Measurements from ENCODE around the gene COL23A1.

COL23A1 gene

DNA sequence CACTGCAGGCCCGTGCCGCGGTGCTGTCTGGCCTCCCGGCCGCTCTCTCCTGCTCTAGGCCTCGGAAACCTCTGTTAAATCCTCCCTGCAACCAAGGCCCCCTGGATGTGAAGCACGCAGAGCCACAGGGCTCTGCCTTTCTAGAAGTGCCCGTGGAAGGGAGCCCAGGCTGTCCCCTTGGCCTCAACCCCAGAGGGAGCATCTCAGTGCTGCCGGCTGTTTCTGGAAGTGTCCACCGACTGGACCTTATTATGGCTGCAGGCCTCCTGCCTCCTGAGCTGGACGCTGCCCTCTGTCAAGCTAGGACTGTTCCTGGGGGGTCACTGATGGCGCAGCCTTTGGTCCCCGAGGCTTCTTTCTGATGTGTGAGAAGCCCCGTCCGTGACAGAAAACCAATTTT, 317.2 kb downstream of the COL23A1 start:
- Histone ChIP-seq H3K36me3 (ENCODE audit: control insufficient read depth, insufficient read depth, low read length) (no peaks in the 10 kb centered on the region), H3K27ac (ENCODE audit: low read depth, low read length) (no peak overlapping the region), H3K27me3 (ENCODE audit: control insufficient read depth, insufficient read depth, low read length) (no peaks in the 10 kb centered on the region), H3K4me1 (ENCODE audit: control insufficient read depth, insufficient read depth, low read length) (no peaks in the 10 kb centered on the region), H3K9ac (ENCODE audit: low read depth, low read length) (no peak overlapping the region), H3K9me3 (ENCODE audit: control insufficient read depth, insufficient read depth, low read length) (no peaks in the 10 kb centered on the region), H3K4me3 (ENCODE audit: low read depth, low read length) (no peak overlapping the region)

DNA sequence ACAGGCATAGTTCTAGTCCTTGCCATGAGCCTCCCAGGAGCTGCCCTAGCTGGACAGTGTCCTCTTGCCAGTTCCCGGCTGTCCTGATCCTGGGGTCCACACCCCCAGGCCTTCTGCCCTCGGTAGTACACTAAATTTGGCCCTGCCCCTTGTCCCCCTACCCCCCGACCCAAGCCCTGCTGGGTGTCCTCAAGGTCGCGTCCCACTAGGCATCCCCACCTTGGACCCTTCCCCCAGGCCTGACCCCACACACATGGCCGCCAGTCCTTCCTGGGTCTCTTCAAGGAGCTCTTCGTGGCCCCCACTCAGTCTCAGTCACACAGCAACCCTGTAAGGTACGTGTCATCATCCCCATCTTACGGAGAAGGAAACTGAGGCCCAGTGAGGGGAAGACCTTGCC, 317.6 kb downstream of the COL23A1 start:
- Histone ChIP-seq H3K4me1 (ENCODE audit: control insufficient read depth, insufficient read depth, low read length) (no peaks in the 10 kb centered on the region), H3K4me3 (ENCODE audit: low read depth, low read length) (no peak overlapping the region), H3K27me3 (ENCODE audit: control insufficient read depth, insufficient read depth, low read length) (no peaks in the 10 kb centered on the region), H3K9me3 (ENCODE audit: control insufficient read depth, insufficient read depth, low read length) (no peaks in the 10 kb centered on the region), H3K27ac (ENCODE audit: low read depth, low read length) (no peak overlapping the region), H3K9ac (ENCODE audit: low read depth, low read length) (no peak overlapping the region), H3K36me3 (ENCODE audit: control insufficient read depth, insufficient read depth, low read length) (no peaks in the 10 kb centered on the region)

DNA sequence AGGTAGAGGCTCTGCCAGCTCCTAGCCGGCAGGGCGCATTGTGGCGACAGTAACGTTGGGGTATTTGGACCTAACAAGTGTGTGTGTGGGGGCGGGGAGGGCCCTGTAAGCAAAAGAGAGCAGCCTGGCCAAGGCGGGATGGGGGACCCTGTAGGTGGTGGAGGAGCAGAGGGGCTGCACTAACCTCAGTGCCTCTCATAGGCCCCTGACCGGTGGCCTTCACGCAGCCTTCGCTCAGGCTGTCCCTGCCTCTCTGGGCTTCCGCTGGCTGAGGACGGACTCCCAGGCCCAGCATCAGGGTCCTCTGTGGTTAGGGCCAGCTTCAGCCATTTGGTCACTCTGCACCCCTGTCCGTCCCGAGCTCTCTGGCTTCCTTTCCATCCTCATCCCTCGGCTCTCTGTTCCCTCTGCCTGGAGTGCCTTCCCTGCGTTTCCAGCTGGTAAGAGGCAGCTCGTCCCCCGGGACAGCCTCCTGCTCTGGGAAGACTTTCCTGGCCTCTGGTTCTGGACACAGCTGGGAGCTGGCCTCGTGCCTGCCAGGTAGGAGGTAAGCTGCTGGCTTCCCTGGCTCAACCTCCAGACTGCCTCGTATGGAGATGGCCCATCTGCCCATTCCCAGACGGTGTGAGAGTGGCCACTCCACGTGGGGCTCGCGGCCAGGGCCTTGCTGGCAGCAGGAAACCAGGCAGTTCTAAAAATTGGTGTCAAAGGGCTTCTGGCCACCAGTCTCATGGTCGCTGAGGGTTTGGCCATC, 318.3 kb downstream of the COL23A1 start:
- no peaks in the 10 kb centered on the region for H3K27me3 ChIP-seq (ENCODE audit: control insufficient read depth, insufficient read depth, low read length)
- H3K27ac ChIP-seq (ENCODE audit: low read depth, low read length), result no peak overlapping the region
- H3K9ac ChIP-seq (ENCODE audit: low read depth, low read length), result no peak overlapping the region
- H3K9me3 ChIP-seq (ENCODE audit: control insufficient read depth, insufficient read depth, low read length), result no peaks in the 10 kb centered on the region
- no peaks in the 10 kb centered on the region for H3K4me1 ChIP-seq (ENCODE audit: control insufficient read depth, insufficient read depth, low read length)
- no peaks in the 10 kb centered on the region for H3K36me3 ChIP-seq (ENCODE audit: control insufficient read depth, insufficient read depth, low read length)
- no peak overlapping the region for H3K4me3 ChIP-seq (ENCODE audit: low read depth, low read length)

DNA sequence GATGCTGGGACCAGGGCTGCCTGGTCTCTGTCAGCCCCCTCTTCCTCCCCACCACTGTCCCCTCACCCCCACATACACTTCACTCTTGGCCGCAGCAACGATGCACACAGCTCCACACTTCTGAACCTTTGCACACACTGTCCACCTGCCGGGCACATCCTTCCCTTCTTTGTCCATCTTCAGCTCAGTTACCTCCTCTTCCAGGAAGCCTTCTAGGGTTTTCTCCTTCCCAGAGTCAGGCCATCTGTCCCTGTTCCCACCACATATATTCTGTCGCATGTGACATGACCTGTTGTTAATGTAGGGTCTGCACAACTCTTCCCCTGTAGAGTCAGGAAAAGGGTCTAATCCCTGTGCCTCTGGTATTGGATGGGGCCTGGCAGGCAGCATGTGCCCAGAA, 319.0 kb downstream of the COL23A1 start:
- no peaks in the 10 kb centered on the region for H3K4me1 ChIP-seq (ENCODE audit: control insufficient read depth, insufficient read depth, low read length)
- H3K4me3 ChIP-seq (ENCODE audit: low read depth, low read length), result no peak overlapping the region
- no peaks in the 10 kb centered on the region for H3K9me3 ChIP-seq (ENCODE audit: control insufficient read depth, insufficient read depth, low read length)
- H3K27ac ChIP-seq (ENCODE audit: low read depth, low read length), result no peak overlapping the region
- no peaks in the 10 kb centered on the region for H3K27me3 ChIP-seq (ENCODE audit: control insufficient read depth, insufficient read depth, low read length)
- no peaks in the 10 kb centered on the region for H3K36me3 ChIP-seq (ENCODE audit: control insufficient read depth, insufficient read depth, low read length)
- no peak overlapping the region for H3K9ac ChIP-seq (ENCODE audit: low read depth, low read length)

DNA sequence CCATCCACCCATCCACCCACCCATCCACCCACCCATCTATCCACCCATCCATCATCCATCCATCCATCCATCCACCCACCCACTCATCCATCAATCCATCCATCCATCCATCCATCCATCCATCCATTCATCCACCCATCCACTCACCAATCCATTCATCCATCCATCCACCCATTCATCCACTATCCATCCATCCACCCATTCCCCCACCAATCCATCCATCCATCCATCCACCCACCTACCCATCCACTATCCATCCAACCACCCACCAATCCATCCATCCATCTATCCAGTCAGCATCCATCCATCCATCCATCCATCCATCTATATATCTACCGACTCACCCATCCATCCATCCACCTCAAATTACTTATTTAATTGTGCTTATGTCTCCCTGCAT, 320.7 kb downstream of the COL23A1 start:
- Histone ChIP-seq H3K27me3 (ENCODE audit: control insufficient read depth, insufficient read depth, low read length) (no peaks in the 10 kb centered on the region), H3K4me3 (ENCODE audit: low read depth, low read length) (no peak overlapping the region), H3K9me3 (ENCODE audit: control insufficient read depth, insufficient read depth, low read length) (no peaks in the 10 kb centered on the region), H3K27ac (ENCODE audit: low read depth, low read length) (no peak overlapping the region), H3K9ac (ENCODE audit: low read depth, low read length) (no peak overlapping the region), H3K36me3 (ENCODE audit: control insufficient read depth, insufficient read depth, low read length) (no peaks in the 10 kb centered on the region), H3K4me1 (ENCODE audit: control insufficient read depth, insufficient read depth, low read length) (no peaks in the 10 kb centered on the region)

DNA sequence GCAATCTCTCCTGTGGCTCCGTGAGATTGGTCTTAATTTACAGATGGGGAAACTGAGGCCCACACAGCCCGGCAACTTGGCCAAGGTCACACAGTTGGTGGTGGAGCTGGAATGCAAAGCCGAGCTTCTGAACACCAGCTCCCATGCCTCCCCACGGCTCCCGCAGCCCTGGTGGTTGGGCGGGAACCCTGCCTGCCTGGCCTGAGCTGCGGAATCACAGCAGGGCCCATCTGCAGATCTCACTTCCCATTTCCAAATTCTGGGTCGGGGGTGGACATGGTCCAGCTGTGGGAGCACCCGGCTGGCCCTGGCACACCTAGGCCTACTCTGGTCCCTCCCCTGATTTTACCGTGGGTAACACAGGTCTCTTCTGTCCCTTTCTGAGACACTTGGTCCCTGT, 322.3 kb downstream of the COL23A1 start:
- no peaks in the 10 kb centered on the region for H3K9me3 ChIP-seq (ENCODE audit: control insufficient read depth, insufficient read depth, low read length)
- H3K4me1 ChIP-seq (ENCODE audit: control insufficient read depth, insufficient read depth, low read length), result no peaks in the 10 kb centered on the region
- no peak overlapping the region for H3K4me3 ChIP-seq (ENCODE audit: low read depth, low read length)
- no peak overlapping the region for H3K9ac ChIP-seq (ENCODE audit: low read depth, low read length)
- H3K27me3 ChIP-seq (ENCODE audit: control insufficient read depth, insufficient read depth, low read length), result no peaks in the 10 kb centered on the region
- H3K27ac ChIP-seq (ENCODE audit: low read depth, low read length), result no peak overlapping the region
- no peaks in the 10 kb centered on the region for H3K36me3 ChIP-seq (ENCODE audit: control insufficient read depth, insufficient read depth, low read length)

DNA sequence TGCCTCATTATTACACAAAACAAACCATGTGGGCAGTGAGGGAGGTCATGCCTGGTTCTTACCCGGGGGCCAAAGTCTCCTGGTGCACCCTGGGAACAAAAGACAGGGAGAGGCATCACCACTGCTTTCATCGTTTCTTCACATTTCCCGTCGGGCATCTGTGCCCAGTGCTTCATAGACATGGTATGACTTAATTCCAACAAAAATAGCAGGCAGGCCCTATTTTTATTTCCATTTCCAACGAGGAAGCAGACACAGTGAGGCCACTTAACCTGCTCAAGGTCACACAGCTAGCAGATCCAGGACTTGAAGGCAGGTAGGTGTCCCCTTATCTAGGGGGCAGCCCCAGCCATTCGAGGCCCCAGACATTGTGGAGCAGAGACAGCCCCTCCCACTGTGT, 322.9 kb downstream of the COL23A1 start:
- Histone ChIP-seq H3K36me3 (ENCODE audit: control insufficient read depth, insufficient read depth, low read length) (no peaks in the 10 kb centered on the region), H3K4me1 (ENCODE audit: control insufficient read depth, insufficient read depth, low read length) (no peaks in the 10 kb centered on the region), H3K9ac (ENCODE audit: low read depth, low read length) (no peak overlapping the region), H3K4me3 (ENCODE audit: low read depth, low read length) (no peak overlapping the region), H3K27me3 (ENCODE audit: control insufficient read depth, insufficient read depth, low read length) (no peaks in the 10 kb centered on the region), H3K9me3 (ENCODE audit: control insufficient read depth, insufficient read depth, low read length) (no peaks in the 10 kb centered on the region), H3K27ac (ENCODE audit: low read depth, low read length) (no peak overlapping the region)

DNA sequence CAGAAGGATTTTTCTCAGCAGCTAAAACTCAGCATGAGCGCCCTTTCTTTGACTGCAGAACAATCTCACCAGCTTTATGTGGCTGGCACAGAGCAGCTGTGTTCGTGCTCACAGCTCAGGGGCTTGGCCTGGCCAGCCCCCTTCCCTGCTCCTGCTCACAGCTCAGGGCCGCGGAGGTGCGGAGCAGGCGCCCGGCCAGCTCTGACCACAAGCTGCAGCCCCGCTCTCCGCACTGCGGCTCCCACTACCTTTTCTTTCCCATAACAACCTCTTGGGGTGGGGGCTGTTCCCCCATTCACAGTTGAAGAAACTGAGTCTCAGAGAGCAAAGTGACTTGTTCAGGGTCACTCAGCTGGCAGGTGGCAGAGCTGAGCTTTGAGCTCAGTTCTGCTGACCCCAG, 323.6 kb downstream of the COL23A1 start:
- no peak overlapping the region for H3K27ac ChIP-seq (ENCODE audit: low read depth, low read length)
- no peaks in the 10 kb centered on the region for H3K36me3 ChIP-seq (ENCODE audit: control insufficient read depth, insufficient read depth, low read length)
- H3K27me3 ChIP-seq (ENCODE audit: control insufficient read depth, insufficient read depth, low read length), result no peaks in the 10 kb centered on the region
- H3K4me3 ChIP-seq (ENCODE audit: low read depth, low read length), result no peak overlapping the region
- H3K9ac ChIP-seq (ENCODE audit: low read depth, low read length), result no peak overlapping the region
- H3K9me3 ChIP-seq (ENCODE audit: control insufficient read depth, insufficient read depth, low read length), result no peaks in the 10 kb centered on the region
- H3K4me1 ChIP-seq (ENCODE audit: control insufficient read depth, insufficient read depth, low read length), result no peaks in the 10 kb centered on the region

DNA sequence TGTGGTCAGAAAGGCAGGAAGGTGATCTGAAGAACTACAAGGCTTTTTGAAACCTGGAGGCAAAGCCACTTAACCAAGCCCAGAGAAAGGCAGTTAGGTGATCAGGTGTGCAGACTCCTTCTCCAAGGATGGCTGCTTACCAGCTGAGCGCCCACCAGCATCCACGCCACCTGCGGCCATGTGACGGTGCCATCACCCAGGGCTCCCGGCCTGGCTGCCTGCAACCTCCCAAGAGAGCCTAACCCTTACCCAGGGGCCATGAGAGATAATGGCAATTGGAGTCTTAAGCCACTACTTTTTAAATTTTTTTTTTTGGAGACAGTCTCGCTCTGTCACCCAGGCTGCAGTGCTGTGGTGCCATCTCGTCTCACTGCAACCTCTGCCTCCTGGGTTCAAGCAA, 324.4 kb downstream of the COL23A1 start:
- no peaks in the 10 kb centered on the region for H3K27me3 ChIP-seq (ENCODE audit: control insufficient read depth, insufficient read depth, low read length)
- no peaks in the 10 kb centered on the region for H3K9me3 ChIP-seq (ENCODE audit: control insufficient read depth, insufficient read depth, low read length)
- no peak overlapping the region for H3K27ac ChIP-seq (ENCODE audit: low read depth, low read length)
- H3K4me3 ChIP-seq (ENCODE audit: low read depth, low read length), result no peak overlapping the region
- H3K9ac ChIP-seq (ENCODE audit: low read depth, low read length), result no peak overlapping the region
- no peaks in the 10 kb centered on the region for H3K4me1 ChIP-seq (ENCODE audit: control insufficient read depth, insufficient read depth, low read length)
- no peaks in the 10 kb centered on the region for H3K36me3 ChIP-seq (ENCODE audit: control insufficient read depth, insufficient read depth, low read length)

DNA sequence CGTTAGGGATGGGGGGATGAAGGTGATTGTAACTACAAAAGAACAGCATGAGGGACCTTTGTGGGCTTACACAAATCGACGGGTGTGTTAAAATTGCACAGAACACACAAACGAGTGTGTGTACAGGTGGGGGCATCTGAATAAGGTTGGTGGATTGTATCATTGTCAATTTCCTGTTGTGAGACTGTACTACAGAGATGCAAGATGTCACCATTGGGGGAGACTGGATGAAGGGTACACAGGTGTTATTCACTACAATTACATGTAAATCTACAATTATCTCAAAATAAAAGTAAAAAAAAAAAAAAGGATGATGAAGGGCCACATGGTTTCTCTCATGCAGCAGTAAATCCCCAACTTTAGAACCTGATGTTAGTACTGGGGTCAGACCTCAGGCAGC, 326.1 kb downstream of the COL23A1 start:
- H3K4me3 ChIP-seq (ENCODE audit: low read depth, low read length), result no peak overlapping the region
- H3K9ac ChIP-seq (ENCODE audit: low read depth, low read length), result no peak overlapping the region
- H3K4me1 ChIP-seq (ENCODE audit: control insufficient read depth, insufficient read depth, low read length), result no peaks in the 10 kb centered on the region
- no peaks in the 10 kb centered on the region for H3K9me3 ChIP-seq (ENCODE audit: control insufficient read depth, insufficient read depth, low read length)
- H3K27ac ChIP-seq (ENCODE audit: low read depth, low read length), result no peak overlapping the region
- no peaks in the 10 kb centered on the region for H3K27me3 ChIP-seq (ENCODE audit: control insufficient read depth, insufficient read depth, low read length)
- no peaks in the 10 kb centered on the region for H3K36me3 ChIP-seq (ENCODE audit: control insufficient read depth, insufficient read depth, low read length)

DNA sequence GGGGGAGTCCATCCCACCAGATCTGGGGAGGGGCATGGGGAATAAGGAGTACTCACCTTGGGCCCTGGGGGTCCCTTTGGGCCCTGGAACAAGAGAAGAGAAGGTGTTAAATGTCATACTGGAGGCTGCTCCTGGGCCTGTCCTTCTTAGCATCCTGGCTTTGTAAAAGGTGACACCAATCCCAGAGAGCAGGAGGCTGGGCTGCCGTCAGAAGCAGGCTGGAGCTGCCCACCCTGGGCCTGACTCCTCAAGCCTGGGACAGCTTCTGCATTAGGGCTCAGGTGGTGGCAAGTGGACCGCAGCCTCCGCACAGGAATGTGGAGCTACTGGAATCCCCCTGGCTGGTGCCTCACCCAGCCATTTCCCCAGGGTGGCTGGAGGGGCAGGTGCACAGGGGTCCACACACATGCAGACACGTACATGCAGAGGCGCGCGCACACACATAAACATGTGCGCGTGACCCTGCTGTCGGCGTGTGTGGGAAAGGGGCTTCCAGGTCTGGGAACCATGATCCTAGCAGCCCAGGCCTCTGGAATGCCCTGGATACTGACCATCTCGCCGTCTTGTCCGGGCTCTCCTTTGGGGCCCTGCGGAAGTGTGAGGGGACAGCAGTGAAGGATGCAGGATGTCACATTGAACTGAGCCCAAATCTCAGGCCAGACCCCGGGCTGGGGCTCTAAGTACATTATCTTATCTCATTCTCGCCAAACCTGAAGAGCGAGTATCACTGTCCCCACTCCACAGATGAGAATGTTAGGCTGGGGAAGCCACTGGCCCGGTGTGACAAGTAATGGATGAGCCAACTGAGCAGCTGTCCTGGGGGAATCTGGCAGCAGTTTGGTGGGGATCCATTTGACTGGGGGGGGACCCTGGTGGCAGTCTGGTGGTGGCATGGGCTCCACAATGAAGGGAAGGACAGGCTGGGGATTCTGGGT, 328.3 kb downstream of the COL23A1 start:
- Histone ChIP-seq H3K9ac (ENCODE audit: low read depth, low read length) (no peak overlapping the region), H3K9me3 (ENCODE audit: control insufficient read depth, insufficient read depth, low read length) (no peaks in the 10 kb centered on the region), H3K36me3 (ENCODE audit: control insufficient read depth, insufficient read depth, low read length) (no peaks in the 10 kb centered on the region), H3K4me1 (ENCODE audit: control insufficient read depth, insufficient read depth, low read length) (no peaks in the 10 kb centered on the region), H3K4me3 (ENCODE audit: low read depth, low read length) (no peak overlapping the region), H3K27me3 (ENCODE audit: control insufficient read depth, insufficient read depth, low read length) (no peaks in the 10 kb centered on the region), H3K27ac (ENCODE audit: low read depth, low read length) (no peak overlapping the region)

All from HUES48 (cell line).